ENCODE data around the gene NUPR1. TPM values are rescaled to one million over a fixed set of nuclear protein-coding genes. Genes with fewer than 3 reads are reported as not detected.
A peak's percentile ranks its signal among the peaks of the same experiment; 100 is the strongest.

Gene NUPR1
- total and polyA plus RNA-seq, 2 of the 13 experiments (the other 11 are each of a cell fraction or from before 2014, with no cell fraction given), result 18.0 to 25.6 TPM

DNA sequence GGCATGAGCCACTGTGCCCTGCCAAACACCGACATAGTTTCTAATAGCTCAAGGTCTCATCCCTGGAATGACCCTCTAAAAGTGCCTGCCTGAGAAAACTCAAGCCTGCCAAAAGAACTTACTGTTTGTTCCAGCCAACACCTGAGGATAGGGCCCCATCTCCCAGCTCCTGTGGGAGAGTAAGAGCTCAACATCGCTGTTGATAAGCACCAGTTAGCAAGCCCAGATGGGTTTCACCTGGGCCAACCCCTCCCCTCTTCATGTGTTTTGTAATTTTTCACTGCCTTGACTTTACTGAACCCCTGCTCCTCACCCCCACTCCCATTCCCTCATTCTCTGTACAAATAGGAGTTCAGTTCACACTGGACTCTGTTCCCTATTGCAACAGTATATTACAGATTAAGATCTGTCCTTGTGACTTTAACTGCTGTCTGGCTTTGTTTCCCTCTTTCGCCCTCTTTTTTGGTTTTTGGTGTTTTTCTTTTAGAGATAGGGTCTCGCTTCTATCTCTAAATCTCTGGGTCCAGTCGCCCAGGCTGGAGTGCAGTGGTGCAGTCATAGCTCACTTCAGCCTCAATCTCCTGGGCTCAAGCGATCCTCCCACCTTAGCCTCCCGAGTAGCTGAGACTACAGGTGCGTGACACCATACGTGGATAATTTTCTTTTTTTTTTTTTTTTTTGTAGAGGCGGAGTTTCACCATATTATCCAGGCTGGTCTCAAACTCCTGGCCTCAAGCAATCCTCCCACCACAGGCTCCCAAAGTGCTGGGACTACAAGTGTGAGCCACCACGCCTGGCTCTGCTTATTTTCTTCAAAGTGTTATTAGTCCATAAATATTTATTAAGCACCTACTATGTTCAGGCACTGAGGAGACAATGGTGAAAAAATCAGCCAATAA lies 12.3 kb downstream of the NUPR1 start (continued):
- TF ChIP-seq, protein P1, sequence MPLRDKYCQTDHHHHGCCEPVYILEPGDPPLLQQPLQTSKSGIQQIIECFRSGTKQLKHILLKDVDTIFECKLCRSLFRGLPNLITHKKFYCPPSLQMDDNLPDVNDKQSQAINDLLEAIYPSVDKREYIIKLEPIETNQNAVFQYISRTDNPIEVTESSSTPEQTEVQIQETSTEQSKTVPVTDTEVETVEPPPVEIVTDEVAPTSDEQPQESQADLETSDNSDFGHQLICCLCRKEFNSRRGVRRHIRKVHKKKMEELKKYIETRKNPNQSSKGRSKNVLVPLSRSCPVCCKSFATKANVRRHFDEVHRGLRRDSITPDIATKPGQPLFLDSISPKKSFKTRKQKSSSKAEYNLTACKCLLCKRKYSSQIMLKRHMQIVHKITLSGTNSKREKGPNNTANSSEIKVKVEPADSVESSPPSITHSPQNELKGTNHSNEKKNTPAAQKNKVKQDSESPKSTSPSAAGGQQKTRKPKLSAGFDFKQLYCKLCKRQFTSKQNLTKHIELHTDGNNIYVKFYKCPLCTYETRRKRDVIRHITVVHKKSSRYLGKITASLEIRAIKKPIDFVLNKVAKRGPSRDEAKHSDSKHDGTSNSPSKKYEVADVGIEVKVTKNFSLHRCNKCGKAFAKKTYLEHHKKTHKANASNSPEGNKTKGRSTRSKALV (CRISPR knock-in tag; IDR thresholded peaks at IDR 0.05), result peak; percentile 51; the same call in 1 of the 2 replicates
- TF ChIP-seq FOXP1 (IDR thresholded peaks at IDR 0.05) (peak; percentile 50; the same call in 1 of the 2 replicates), FOXP1 (CRISPR knock-in tag; IDR thresholded peaks at IDR 0.05) (peak; percentile 87), MAFG (CRISPR knock-in tag; IDR thresholded peaks at IDR 0.05) (no peak), ZFP41 (CRISPR knock-in tag; IDR thresholded peaks at IDR 0.05; ENCODE audit: borderline replicate concordance) (0 out of 2 replicates have a peak, but pooled peaks have one; percentile 23), TBX3 (IDR thresholded peaks at IDR 0.05; ENCODE audit: borderline replicate concordance) (peak; percentile 63; the same call in 1 of the 2 replicates), SKI (IDR thresholded peaks at IDR 0.05; ENCODE audit: partially characterized antibody) (peak; percentile 92), SIX1 (CRISPR knock-in tag; IDR thresholded peaks at IDR 0.05; ENCODE audit: borderline replicate concordance) (peak; percentile 92), ESRRA (CRISPR knock-in tag; IDR thresholded peaks at IDR 0.05; ENCODE audit: low read depth) (peak; percentile 95), KDM1A (CRISPR knock-in tag; IDR thresholded peaks at IDR 0.05) (peak; percentile 72; the same call in 1 of the 2 replicates), ZFP36L2 (CRISPR knock-in tag; IDR thresholded peaks at IDR 0.05) (no peak), ZNF878 (CRISPR knock-in tag; IDR thresholded peaks at IDR 0.05) (peak; percentile 83; the same call in 1 of the 2 replicates), ZNF549 (CRISPR knock-in tag; IDR thresholded peaks at IDR 0.05) (0 out of 2 replicates have a peak, but pooled peaks have one; percentile 2), HOXD1 (CRISPR knock-in tag; IDR thresholded peaks at IDR 0.05) (peak; percentile 63), TOE1 (CRISPR knock-in tag; IDR thresholded peaks at IDR 0.05) (peak; percentile 77), GATAD1 (CRISPR knock-in tag; IDR thresholded peaks at IDR 0.05) (peak; percentile 67), AKAP8 (CRISPR knock-in tag; IDR thresholded peaks at IDR 0.05) (peak; percentile 56; the same call in 1 of the 2 replicates), NR2F1 (CRISPR knock-in tag; IDR thresholded peaks at IDR 0.05) (peak; percentile 62 to 72; a peak in 3 of 4 replicates), ZSCAN9 (CRISPR knock-in tag; IDR thresholded peaks at IDR 0.05; ENCODE audit: borderline replicate concordance) (peak; percentile 97), ZNF839 (CRISPR knock-in tag; IDR thresholded peaks at IDR 0.05; ENCODE audit: borderline replicate concordance) (no peak), ZNF232 (CRISPR knock-in tag; IDR thresholded peaks at IDR 0.05; ENCODE audit: borderline replicate concordance) (0 out of 2 replicates have a peak, but pooled peaks have one; percentile 39), ZNF75D (CRISPR knock-in tag; IDR thresholded peaks at IDR 0.05; ENCODE audit: borderline replicate concordance) (no peak), ZBTB1 (CRISPR knock-in tag; IDR thresholded peaks at IDR 0.05; ENCODE audit: borderline replicate concordance) (no peak), JUNB (CRISPR knock-in tag; IDR thresholded peaks at IDR 0.05; ENCODE audit: borderline replicate concordance) (peak; percentile 62; the same call in 1 of the 2 replicates), BRCA1 (CRISPR knock-in tag; IDR thresholded peaks at IDR 0.05) (0 out of 2 replicates have a peak, but pooled peaks have one; percentile 34), MAFK (conservative IDR thresholded peaks at IDR 0.05 in 1 of 2, IDR thresholded peaks at IDR 0.05 in 1 of 2; ENCODE audit: low read length in 2 of 2) (no peak)
- TF ChIP-seq, protein P2, sequence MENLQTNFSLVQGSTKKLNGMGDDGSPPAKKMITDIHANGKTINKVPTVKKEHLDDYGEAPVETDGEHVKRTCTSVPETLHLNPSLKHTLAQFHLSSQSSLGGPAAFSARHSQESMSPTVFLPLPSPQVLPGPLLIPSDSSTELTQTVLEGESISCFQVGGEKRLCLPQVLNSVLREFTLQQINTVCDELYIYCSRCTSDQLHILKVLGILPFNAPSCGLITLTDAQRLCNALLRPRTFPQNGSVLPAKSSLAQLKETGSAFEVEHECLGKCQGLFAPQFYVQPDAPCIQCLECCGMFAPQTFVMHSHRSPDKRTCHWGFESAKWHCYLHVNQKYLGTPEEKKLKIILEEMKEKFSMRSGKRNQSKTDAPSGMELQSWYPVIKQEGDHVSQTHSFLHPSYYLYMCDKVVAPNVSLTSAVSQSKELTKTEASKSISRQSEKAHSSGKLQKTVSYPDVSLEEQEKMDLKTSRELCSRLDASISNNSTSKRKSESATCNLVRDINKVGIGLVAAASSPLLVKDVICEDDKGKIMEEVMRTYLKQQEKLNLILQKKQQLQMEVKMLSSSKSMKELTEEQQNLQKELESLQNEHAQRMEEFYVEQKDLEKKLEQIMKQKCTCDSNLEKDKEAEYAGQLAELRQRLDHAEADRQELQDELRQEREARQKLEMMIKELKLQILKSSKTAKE (CRISPR knock-in tag; IDR thresholded peaks at IDR 0.05; ENCODE audit: borderline replicate concordance), result peak; percentile 97
